ENCODE measurements around the gene CLN5. TPM values are rescaled to one million over a fixed set of nuclear protein-coding genes. Genes with fewer than 3 reads are reported as not detected.

CLN5 gene
- total RNA-seq, 1 donor = 40.0 TPM

- TF ChIP-seq CTCF (IDR thresholded peaks at IDR 0.05; ENCODE audit: insufficient read depth, low read length) = no peak
- DNase-seq (ENCODE audit: low read depth) = no peak
- no peak overlapping the region for H3K4me3 ChIP-seq (ENCODE audit: low read depth, low read length)
These were observed 61.3 kb downstream of the CLN5 start for GRCh38 chr13:77053192-77053591.

Other genes starting within 250 kb of the CLN5 start
- 62.6 and 176 TPM in 2 replicates for gene KCTD12, start 105.7 kb upstream of the CLN5 start, total RNA-seq (ENCODE audit: low replicate concordance)
- gene ACOD1, start 43.6 kb upstream of the CLN5 start, total RNA-seq (ENCODE audit: low replicate concordance) = not detected in 2 replicates
- 78.8 and 144 TPM in 2 replicates for gene FBXL3, start 35.1 kb downstream of the CLN5 start, total RNA-seq (ENCODE audit: low replicate concordance)

Data from fibroblast of the aortic adventitia (primary cell).